ENCODE measurements around the gene IL1RAPL1.

GRCh38 chrX:29792335-29792734 lies 1205.1 kb downstream of the IL1RAPL1 start:
- TF ChIP-seq CTCF (conservative IDR thresholded peaks at IDR 0.05; ENCODE audit: low read length) (no peak), EZH2phosphoT487 (IDR thresholded peaks at IDR 0.05; ENCODE audit: borderline replicate concordance) (no peak)
